Ovary (tissue), 9 donors: ENCODE measurements around the gene CISD3. TPM values are rescaled to one million over a fixed set of nuclear protein-coding genes. Genes with fewer than 3 reads are reported as not detected.

Experiments used
- DNase-seq, 5 donors: peaks; one replicate each; pipeline ENCODE4 v3.0.0-alpha.2; 2019 to 2020
- H3K27ac ChIP-seq, 2 donors: fragments of 200-600 bp; one replicate each; pipeline versions ENCODE4 v1.5.1 to v1.8.0; 2019 to 2022
- H3K27me3 ChIP-seq: fragments of 200-600 bp; one replicate; pipeline ENCODE4 v1.8.0; 2022
- H3K36me3 ChIP-seq: fragments of 200-600 bp; sonication (generic); one replicate; pipeline ENCODE4 v1.5.1; 2019
- H3K4me1 ChIP-seq: one replicate; pipeline ENCODE4 v1.8.1; 2013; ENCODE audit warnings: mild to moderate bottlenecking, moderate library complexity; ENCODE audit not compliant: insufficient read depth
- H3K4me3 ChIP-seq: fragments of 200-600 bp; sonication (generic); one replicate; pipeline ENCODE4 v1.5.1; 2017
- H3K9me3 ChIP-seq, 2 donors: fragments of 200-600 bp in 1 of 2; sonication (generic) in 1 of 2; one replicate each; pipeline versions ENCODE4 v1.5.1 to v1.8.1; 2013 to 2019; ENCODE audit warnings: mild to moderate bottlenecking in 1 of 2, moderate library complexity in 1 of 2
- CTCF ChIP-seq, 3 donors: fragments of 450-650 bp in 2 of 3; fragments of 200-600 bp in 1 of 3; IDR thresholded peaks; one replicate each; pipeline versions ENCODE4 v1.5.1 to v1.8.0; 2016 to 2022; ENCODE audit warnings: antibody characterized with exemption in 3 of 3, mild to moderate bottlenecking in 1 of 3
- EP300 ChIP-seq: sonication (generic); formaldehyde crosslinking; IDR thresholded peaks from one replicate; pipeline ENCODE4 v1.6.1; 2017; ENCODE audit warnings: antibody characterized with exemption
- POLR2A ChIP-seq: fragments of 450-650 bp; IDR thresholded peaks from one replicate; pipeline ENCODE4 v1.6.1; 2017; ENCODE audit warnings: antibody characterized with exemption, mild to moderate bottlenecking, moderate library complexity
- WGBS, 3 donors: extraction: QIAGEN DNeasy Blood & Tissue Kit in 1 of 3; methylation state at CpG; one replicate each; pipeline versions ENCODE4 v1.1.5 to v1.1.7; 2013 to 2017; 5-methylcytosine and 5-hydroxymethylcytosine counted together
- intact Hi-C, 4 donors: fragments of 100-400 bp; cut with DNase I; formaldehyde crosslinking; loops; one replicate each; pipeline versions ENCODE4 v1.11.0 to v1.15.1; 2022 to 2023
- polyA plus RNA-seq, 2 donors: library from polyadenylated mRNA; stranded (reverse); fragments of 200-250 nt in 1 of 2; fragments of 350-450 nt in 1 of 2; fragmentation: Illumina TruSeq in 1 of 2; extraction: RNeasy Lipid Tissue Mini Kit (QIAGEN cat#74804) in 1 of 2; gene quantifications; one replicate each; pipeline ENCODE4 v1.2.3, GENCODE V29; 2013 to 2014
- total RNA-seq, 7 donors: library from RNA; depleted of rRNA in 2 of 7; stranded (reverse); fragments of >200 nt in 2 of 7; fragmentation: NEBNext Ultra II Directional in 3 of 7; extraction: Animal tissue kit (Norgen Biotek cat#: 25700) in 3 of 7; gene quantifications; one replicate each; pipeline versions ENCODE4 v1.1.0 to v1.2.4, GENCODE V29; 2016 to 2023
- donor health status: DM: no; HTN: no; CAD: no; lungs with moderate emphysema.
- donor health status: DM: no; HTN: no; CAD: no.
- donor health status: Bipolar disorder and iron deficiency.
- donor health status: DM: yes; HTN: yes; CAD: no.
- donor health status: DM: no; HTN: no; CAD: no.
- donor health status: DM: yes; HTN: yes; CAD: no.

Gene CISD3
- total and polyA plus RNA-seq, 9 donors = 6.2 to 31.1 (median 19.7) TPM

- TF ChIP-seq POLR2A = no peak
- no peak for TF ChIP-seq CTCF (IDR thresholded peaks at IDR 0.05)
- TF ChIP-seq EP300 = no peak
- H3K27me3 ChIP-seq = no peaks in the 10 kb centered on the region
- H3K27ac ChIP-seq = no peak overlapping the region
- H3K4me3 ChIP-seq = no peak overlapping the region
- peaks cover 14% of the 10 kb centered on the region for H3K4me1 ChIP-seq
- WGBS, 3 donors = 84 to 89% (median 89%) methylated on average over 19 of the region's 19 CpGs
- DNase-seq = no peak
- intact Hi-C loops = no loop called here
- H3K36me3 ChIP-seq = no peaks in the 10 kb centered on the region
- no peaks in the 10 kb centered on the region for H3K9me3 ChIP-seq
Measured at GRCh38 chr17:38740044-38740443, 9.9 kb downstream of the CISD3 start.

DNA sequence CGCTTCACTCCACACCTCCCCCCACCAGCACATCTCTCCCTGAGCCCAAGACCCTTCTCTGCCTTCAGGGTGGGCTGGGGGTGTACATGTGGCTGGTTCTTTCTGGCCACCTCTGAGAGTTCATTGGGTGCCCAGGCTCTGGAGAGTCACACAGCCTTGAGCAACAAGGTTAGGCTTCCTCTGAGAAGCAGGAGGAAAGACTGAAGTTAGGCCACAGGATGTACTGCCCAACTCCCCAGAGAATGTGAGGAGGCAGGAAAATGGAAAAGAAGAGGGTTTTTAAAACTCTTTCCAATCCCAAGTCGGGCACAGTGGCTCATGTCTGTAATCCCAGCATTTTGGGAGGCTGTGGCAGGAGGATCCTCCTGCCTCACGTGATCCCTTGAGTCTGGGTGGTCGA is 10.7 kb downstream of the CISD3 start:
- DNase-seq = no peak
- WGBS, 3 donors = 74 to 78% (median 75%) methylated on average over 4 of the region's 4 CpGs
- intact Hi-C loops = no loop called here

DNA sequence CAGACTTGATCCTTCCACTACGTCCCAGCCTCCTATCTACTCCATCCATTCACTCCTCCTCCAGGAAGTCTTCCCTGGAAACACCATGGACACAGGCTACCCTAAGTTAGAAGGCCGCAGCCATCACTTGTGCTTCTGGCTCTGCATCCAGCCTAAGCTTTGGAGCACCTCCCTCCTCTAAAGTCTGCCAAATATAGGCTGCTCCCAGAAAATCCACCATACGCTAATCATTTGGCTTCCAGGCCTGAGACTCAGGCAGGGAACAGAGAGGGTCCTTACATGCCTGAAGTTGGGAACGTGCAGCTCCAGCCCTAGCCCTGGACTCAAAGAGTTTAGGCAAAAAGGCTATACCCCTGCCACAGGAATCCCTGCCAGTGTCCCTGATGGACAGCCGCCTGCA is 11.3 kb downstream of the CISD3 start:
- H3K27ac ChIP-seq = peak overlapping the region in 1 of 2 donors; percentile 55
- intact Hi-C loops = no loop called here
- H3K4me1 ChIP-seq = peaks cover 17% of the 10 kb centered on the region
- WGBS, 3 donors = 77 to 86% (median 82%) methylated on average over 5 of the region's 5 CpGs
- no peak for DNase-seq
- TF ChIP-seq POLR2A (no peak), EP300 (no peak), CTCF (IDR thresholded peaks at IDR 0.05) (no peak)
- no peaks in the 10 kb centered on the region for H3K27me3 ChIP-seq
- no peak overlapping the region for H3K4me3 ChIP-seq
- H3K9me3 ChIP-seq = no peaks in the 10 kb centered on the region
- no peaks in the 10 kb centered on the region for H3K36me3 ChIP-seq

More for the DNA sequence above, 10.7 kb downstream of the CISD3 start:
- TF ChIP-seq CTCF (IDR thresholded peaks at IDR 0.05) (no peak), EP300 (no peak), POLR2A (no peak)
- Histone ChIP-seq H3K27ac (no peak overlapping the region), H3K27me3 (no peaks in the 10 kb centered on the region), H3K4me3 (no peak overlapping the region), H3K9me3 (no peaks in the 10 kb centered on the region), H3K36me3 (no peaks in the 10 kb centered on the region), H3K4me1 (peaks cover 13% of the 10 kb centered on the region)

DNA sequence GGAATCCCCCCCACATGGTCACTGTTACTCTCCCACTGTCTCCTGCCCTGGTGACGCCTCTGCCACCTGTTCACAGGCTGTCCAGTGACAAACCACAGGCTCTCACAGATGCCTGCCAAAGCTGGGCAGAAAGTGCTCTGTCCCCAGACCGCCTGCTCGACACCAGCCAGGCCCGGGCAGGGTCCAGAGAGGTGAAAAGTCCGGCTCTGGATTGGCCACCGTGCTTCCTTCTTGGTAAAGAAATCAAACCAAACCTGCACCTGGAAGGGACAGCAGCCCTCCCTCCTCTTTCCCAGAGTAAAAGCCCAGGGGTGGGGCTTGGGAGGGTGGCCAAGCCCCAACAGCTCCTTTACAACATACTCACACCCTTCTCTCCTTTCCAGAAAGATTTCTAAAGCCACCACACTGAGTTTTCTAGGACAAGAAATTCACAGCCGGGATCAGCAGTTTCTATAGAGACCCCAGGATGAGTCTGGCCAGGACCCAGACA is 11.8 kb downstream of the CISD3 start:
- intact Hi-C loops = no loop called here
- 31 to 47% (median 43%) methylated on average over 7 of the region's 7 CpGs for WGBS, 3 donors
- peaks cover 20% of the 10 kb centered on the region for H3K4me1 ChIP-seq
- DNase-seq = peak in 2 of 5 donors; percentile 61 to 69
- H3K4me3 ChIP-seq = no peak overlapping the region
- H3K36me3 ChIP-seq = no peaks in the 10 kb centered on the region
- TF ChIP-seq CTCF (IDR thresholded peaks at IDR 0.05) = no peak
- TF ChIP-seq POLR2A = no peak
- no peak for TF ChIP-seq EP300
- peak overlapping the region; percentile 44 to 55 for H3K27ac ChIP-seq
- no peaks in the 10 kb centered on the region for H3K9me3 ChIP-seq
- H3K27me3 ChIP-seq = no peaks in the 10 kb centered on the region
